ENCODE data around the gene MYZAP. TPM values are rescaled to one million over a fixed set of nuclear protein-coding genes. Genes with fewer than 3 reads are reported as not detected.

The MYZAP gene
- total and polyA plus RNA-seq, 2 of the 8 experiments (the other 6 are each of a cell fraction or from before 2014, with no cell fraction given) = 0.41 to 0.65 TPM

DNA sequence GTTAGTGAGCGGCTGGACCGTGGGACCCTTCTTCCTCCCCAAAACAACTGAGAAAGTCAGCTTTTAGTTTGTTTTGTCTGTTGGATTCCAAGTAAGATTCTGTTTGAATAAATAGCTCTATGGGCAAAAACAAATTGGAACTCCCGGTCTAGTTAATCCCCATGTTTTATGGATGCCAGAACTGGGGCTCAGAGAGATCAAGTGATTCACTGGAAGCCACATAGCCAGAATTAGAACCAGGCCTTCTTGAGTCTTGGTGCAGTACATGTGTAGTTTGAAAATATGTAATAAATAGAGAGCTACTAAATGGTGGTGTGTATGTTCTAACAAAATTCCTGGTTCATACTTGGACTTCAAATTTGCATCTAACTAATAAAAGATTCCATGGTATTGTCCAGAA is 85.5 kb downstream of the MYZAP start (continued):
- TF ChIP-seq RNF2 (IDR thresholded peaks at IDR 0.05; ENCODE audit: borderline replicate concordance, low read depth, low read length, missing control alignments, poor library complexity, severe bottlenecking) (no peak), ZNF274 (IDR thresholded peaks at IDR 0.05; ENCODE audit: borderline replicate concordance, extremely low read depth, low read length) (no peak), SAP30 (IDR thresholded peaks at IDR 0.05; ENCODE audit: insufficient read depth, insufficient replicate concordance, low read length) (no peak), BRCA1 (IDR thresholded peaks at IDR 0.05; ENCODE audit: low read depth, low read length) (no peak), SP2 (IDR thresholded peaks at IDR 0.05; ENCODE audit: low read length) (no peak), CHD2 (IDR thresholded peaks at IDR 0.05; ENCODE audit: low read length) (no peak)
- TF ChIP-seq, protein P1, sequence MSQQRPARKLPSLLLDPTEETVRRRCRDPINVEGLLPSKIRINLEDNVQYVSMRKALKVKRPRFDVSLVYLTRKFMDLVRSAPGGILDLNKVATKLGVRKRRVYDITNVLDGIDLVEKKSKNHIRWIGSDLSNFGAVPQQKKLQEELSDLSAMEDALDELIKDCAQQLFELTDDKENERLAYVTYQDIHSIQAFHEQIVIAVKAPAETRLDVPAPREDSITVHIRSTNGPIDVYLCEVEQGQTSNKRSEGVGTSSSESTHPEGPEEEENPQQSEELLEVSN (IDR thresholded peaks at IDR 0.05) = no peak

Data from H1 (cell line).